SK-N-MC (cell line): Measurements from ENCODE around the gene TIMM44.

ENCODE experiments used
- EZH2 ChIP-seq: fragments of 200-600 bp; sonication (generic); IDR thresholded peaks from one replicate; pipeline ENCODE4 v1.6.1; 2017; ENCODE audit warnings: antibody characterized with exemption
- POLR2AphosphoS5 ChIP-seq: IDR thresholded peaks from 2 replicates; pipeline ENCODE4 v1.6.1; 2012; ENCODE audit warnings: mild to moderate bottlenecking, low read depth, low read length, borderline replicate concordance

DNA sequence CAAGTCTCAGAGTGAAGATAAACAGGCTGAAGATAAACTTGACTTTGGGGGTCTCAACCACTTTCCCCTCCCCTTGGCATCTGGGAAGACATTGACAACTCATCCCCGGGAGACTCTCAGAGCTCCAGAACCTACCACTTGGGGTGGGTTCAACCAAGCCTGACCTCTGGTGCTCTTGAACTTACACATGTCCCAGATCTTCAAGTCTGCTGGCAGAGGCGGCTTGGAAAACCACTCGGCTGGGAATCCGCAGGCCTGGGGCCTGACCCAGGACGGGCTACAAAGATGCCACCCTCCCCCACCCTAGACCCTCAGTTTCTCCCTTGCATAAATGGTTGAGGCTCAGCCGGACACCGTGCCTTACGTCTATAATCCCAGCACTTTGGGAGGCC is 54.6 kb downstream of the TIMM44 start:
- TF ChIP-seq POLR2AphosphoS5: no peak
- no peak for TF ChIP-seq EZH2
